Measurements from ENCODE around the gene DSCAML1.

The DSCAML1 gene

GRCh38 chr11:117431436-117431835 is 365.6 kb downstream of the DSCAML1 start:
- Histone ChIP-seq H3K9ac (ENCODE audit: low read depth in 1 of 2, low read length in 2 of 2) (no peak overlapping the region), H3K27me3 (ENCODE audit: control insufficient read depth in 2 of 2, insufficient read depth in 2 of 2, low read length in 2 of 2) (no peaks in the 10 kb centered on the region), H3K4me3 (ENCODE audit: low read length in 2 of 2) (no peak overlapping the region), H3K27ac (ENCODE audit: low read depth in 2 of 2, low read length in 2 of 2) (no peak overlapping the region), H3K9me3 (ENCODE audit: control insufficient read depth in 2 of 2, low read length in 2 of 2) (no peaks in the 10 kb centered on the region), H3K36me3 (ENCODE audit: control insufficient read depth in 2 of 2, insufficient read depth in 2 of 2, low read length in 2 of 2) (no peaks in the 10 kb centered on the region), H3K4me1 (ENCODE audit: control insufficient read depth in 2 of 2, insufficient read depth in 2 of 2, low read length in 2 of 2) (no peaks in the 10 kb centered on the region)

GRCh38 chr11:117430293-117430955 is 366.6 kb downstream of the DSCAML1 start:
- Histone ChIP-seq H3K9ac (ENCODE audit: low read depth in 1 of 2, low read length in 2 of 2) (no peak overlapping the region), H3K27ac (ENCODE audit: low read depth in 2 of 2, low read length in 2 of 2) (no peak overlapping the region), H3K27me3 (ENCODE audit: control insufficient read depth in 2 of 2, insufficient read depth in 2 of 2, low read length in 2 of 2) (no peaks in the 10 kb centered on the region), H3K36me3 (ENCODE audit: control insufficient read depth in 2 of 2, insufficient read depth in 2 of 2, low read length in 2 of 2) (no peaks in the 10 kb centered on the region), H3K9me3 (ENCODE audit: control insufficient read depth in 2 of 2, low read length in 2 of 2) (no peaks in the 10 kb centered on the region), H3K4me3 (ENCODE audit: low read length in 2 of 2) (no peak overlapping the region), H3K4me1 (ENCODE audit: control insufficient read depth in 2 of 2, insufficient read depth in 2 of 2, low read length in 2 of 2) (no peaks in the 10 kb centered on the region)

GRCh38 chr11:117428856-117429229 is 368.2 kb downstream of the DSCAML1 start:
- Histone ChIP-seq H3K36me3 (ENCODE audit: control insufficient read depth in 2 of 2, insufficient read depth in 2 of 2, low read length in 2 of 2) (no peaks in the 10 kb centered on the region), H3K4me3 (ENCODE audit: low read length in 2 of 2) (no peak overlapping the region), H3K27ac (ENCODE audit: low read depth in 2 of 2, low read length in 2 of 2) (no peak overlapping the region), H3K4me1 (ENCODE audit: control insufficient read depth in 2 of 2, insufficient read depth in 2 of 2, low read length in 2 of 2) (no peaks in the 10 kb centered on the region), H3K9ac (ENCODE audit: low read depth in 1 of 2, low read length in 2 of 2) (no peak overlapping the region), H3K27me3 (ENCODE audit: control insufficient read depth in 2 of 2, insufficient read depth in 2 of 2, low read length in 2 of 2) (no peaks in the 10 kb centered on the region), H3K9me3 (ENCODE audit: control insufficient read depth in 2 of 2, low read length in 2 of 2) (no peaks in the 10 kb centered on the region)

DNA sequence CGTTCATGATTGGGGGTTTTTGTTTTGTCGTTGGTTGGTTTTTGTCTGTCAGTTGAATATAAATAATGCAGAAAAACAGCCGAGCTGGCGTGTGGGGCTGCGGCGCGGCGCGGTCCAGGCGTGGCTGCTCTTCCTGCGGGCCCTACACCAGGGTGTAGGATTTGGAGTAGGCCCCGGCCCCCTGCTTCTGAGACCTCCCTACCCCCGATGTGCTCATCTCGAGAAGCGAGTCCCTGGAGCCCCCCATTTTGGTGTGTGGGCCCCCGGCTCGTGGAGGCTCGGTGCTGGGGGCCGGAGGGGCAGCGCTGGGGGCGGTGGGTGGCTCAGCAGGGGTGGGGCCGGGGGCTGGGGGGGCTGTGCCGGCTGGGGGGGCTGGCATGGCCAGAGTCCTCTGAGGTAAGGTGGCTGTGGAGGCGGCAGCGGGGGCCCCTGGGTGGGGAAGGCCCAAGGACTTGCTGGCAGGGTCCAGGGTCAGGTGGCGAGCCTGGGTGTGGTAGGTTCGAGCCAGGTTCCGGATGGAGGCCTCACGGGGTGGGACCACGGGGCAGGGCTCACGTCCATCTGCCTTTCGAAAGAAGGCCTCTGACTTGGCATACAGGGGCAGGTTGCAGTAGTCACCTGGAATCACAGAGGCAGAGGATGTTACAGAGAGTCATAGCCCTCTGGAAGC is 368.7 kb downstream of the DSCAML1 start:
- H3K36me3 ChIP-seq (ENCODE audit: control insufficient read depth in 2 of 2, insufficient read depth in 2 of 2, low read length in 2 of 2), result no peaks in the 10 kb centered on the region
- no peak overlapping the region for H3K27ac ChIP-seq (ENCODE audit: low read depth in 2 of 2, low read length in 2 of 2)
- no peaks in the 10 kb centered on the region for H3K4me1 ChIP-seq (ENCODE audit: control insufficient read depth in 2 of 2, insufficient read depth in 2 of 2, low read length in 2 of 2)
- H3K4me3 ChIP-seq (ENCODE audit: low read length in 2 of 2), result no peak overlapping the region
- H3K27me3 ChIP-seq (ENCODE audit: control insufficient read depth in 2 of 2, insufficient read depth in 2 of 2, low read length in 2 of 2), result no peaks in the 10 kb centered on the region
- H3K9ac ChIP-seq (ENCODE audit: low read depth in 1 of 2, low read length in 2 of 2), result no peak overlapping the region
- H3K9me3 ChIP-seq (ENCODE audit: control insufficient read depth in 2 of 2, low read length in 2 of 2), result no peaks in the 10 kb centered on the region

DNA sequence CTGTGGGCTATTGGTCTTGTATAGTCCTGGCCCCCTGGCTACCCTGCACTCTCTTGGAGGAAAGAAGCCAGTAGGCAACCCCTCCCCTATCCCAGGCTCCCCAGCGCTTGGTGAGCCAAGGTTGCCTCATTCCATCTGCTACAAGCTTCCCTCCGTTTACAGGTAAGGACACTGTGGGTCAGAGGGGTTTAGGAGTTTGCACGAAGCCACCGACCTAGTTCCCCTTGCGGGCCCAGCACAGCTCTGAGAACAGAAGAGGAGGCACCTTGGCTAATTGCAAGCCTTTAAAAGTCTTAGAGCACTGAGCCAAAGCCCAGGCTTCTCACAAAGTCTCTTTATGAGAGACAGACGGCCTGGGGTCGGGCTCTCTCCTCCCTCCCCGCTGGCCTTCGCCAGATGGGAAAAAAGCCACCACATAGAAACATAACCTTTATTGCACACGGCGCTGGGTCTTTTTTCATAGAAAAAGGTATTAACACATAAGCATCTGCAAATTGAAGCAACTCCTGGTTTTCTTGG is 369.6 kb downstream of the DSCAML1 start:
- Histone ChIP-seq H3K27ac (ENCODE audit: low read depth in 2 of 2, low read length in 2 of 2) (no peak overlapping the region), H3K9me3 (ENCODE audit: control insufficient read depth in 2 of 2, low read length in 2 of 2) (no peaks in the 10 kb centered on the region), H3K4me3 (ENCODE audit: low read length in 2 of 2) (no peak overlapping the region), H3K27me3 (ENCODE audit: control insufficient read depth in 2 of 2, insufficient read depth in 2 of 2, low read length in 2 of 2) (no peaks in the 10 kb centered on the region), H3K36me3 (ENCODE audit: control insufficient read depth in 2 of 2, insufficient read depth in 2 of 2, low read length in 2 of 2) (no peaks in the 10 kb centered on the region), H3K4me1 (ENCODE audit: control insufficient read depth in 2 of 2, insufficient read depth in 2 of 2, low read length in 2 of 2) (no peaks in the 10 kb centered on the region), H3K9ac (ENCODE audit: low read depth in 1 of 2, low read length in 2 of 2) (no peak overlapping the region)

DNA sequence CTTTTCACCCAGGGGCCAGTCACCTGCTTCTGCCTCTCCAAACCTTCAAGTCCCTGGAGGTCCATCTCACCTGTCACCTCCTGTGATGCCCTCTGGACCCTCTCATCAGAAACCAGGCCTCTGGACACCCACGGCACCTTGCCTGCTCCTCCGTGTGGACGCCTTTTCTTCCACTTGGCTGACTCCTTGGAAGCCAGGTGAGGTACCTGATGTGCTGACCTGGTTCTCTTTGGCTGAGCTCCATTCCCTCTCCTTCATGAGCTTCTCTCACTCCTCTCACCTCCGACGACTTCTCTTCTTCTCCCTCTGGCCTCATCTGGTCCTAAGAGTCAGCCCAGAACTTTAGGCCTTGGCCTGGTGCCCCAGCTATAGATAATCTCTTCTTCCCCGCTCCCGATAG is 370.1 kb downstream of the DSCAML1 start:
- Histone ChIP-seq H3K36me3 (ENCODE audit: control insufficient read depth in 2 of 2, insufficient read depth in 2 of 2, low read length in 2 of 2) (no peaks in the 10 kb centered on the region), H3K4me1 (ENCODE audit: control insufficient read depth in 2 of 2, insufficient read depth in 2 of 2, low read length in 2 of 2) (no peaks in the 10 kb centered on the region), H3K27ac (ENCODE audit: low read depth in 2 of 2, low read length in 2 of 2) (no peak overlapping the region), H3K4me3 (ENCODE audit: low read length in 2 of 2) (no peak overlapping the region), H3K9me3 (ENCODE audit: control insufficient read depth in 2 of 2, low read length in 2 of 2) (no peaks in the 10 kb centered on the region), H3K27me3 (ENCODE audit: control insufficient read depth in 2 of 2, insufficient read depth in 2 of 2, low read length in 2 of 2) (no peaks in the 10 kb centered on the region), H3K9ac (ENCODE audit: low read depth in 1 of 2, low read length in 2 of 2) (no peak overlapping the region)

GRCh38 chr11:117426297-117426685 is 370.7 kb downstream of the DSCAML1 start:
- H3K27me3 ChIP-seq (ENCODE audit: control insufficient read depth in 2 of 2, insufficient read depth in 2 of 2, low read length in 2 of 2), result no peaks in the 10 kb centered on the region
- no peak overlapping the region for H3K27ac ChIP-seq (ENCODE audit: low read depth in 2 of 2, low read length in 2 of 2)
- H3K36me3 ChIP-seq (ENCODE audit: control insufficient read depth in 2 of 2, insufficient read depth in 2 of 2, low read length in 2 of 2), result no peaks in the 10 kb centered on the region
- H3K4me3 ChIP-seq (ENCODE audit: low read length in 2 of 2), result no peak overlapping the region
- no peaks in the 10 kb centered on the region for H3K9me3 ChIP-seq (ENCODE audit: control insufficient read depth in 2 of 2, low read length in 2 of 2)
- no peak overlapping the region for H3K9ac ChIP-seq (ENCODE audit: low read depth in 1 of 2, low read length in 2 of 2)
- H3K4me1 ChIP-seq (ENCODE audit: control insufficient read depth in 2 of 2, insufficient read depth in 2 of 2, low read length in 2 of 2), result no peaks in the 10 kb centered on the region

DNA sequence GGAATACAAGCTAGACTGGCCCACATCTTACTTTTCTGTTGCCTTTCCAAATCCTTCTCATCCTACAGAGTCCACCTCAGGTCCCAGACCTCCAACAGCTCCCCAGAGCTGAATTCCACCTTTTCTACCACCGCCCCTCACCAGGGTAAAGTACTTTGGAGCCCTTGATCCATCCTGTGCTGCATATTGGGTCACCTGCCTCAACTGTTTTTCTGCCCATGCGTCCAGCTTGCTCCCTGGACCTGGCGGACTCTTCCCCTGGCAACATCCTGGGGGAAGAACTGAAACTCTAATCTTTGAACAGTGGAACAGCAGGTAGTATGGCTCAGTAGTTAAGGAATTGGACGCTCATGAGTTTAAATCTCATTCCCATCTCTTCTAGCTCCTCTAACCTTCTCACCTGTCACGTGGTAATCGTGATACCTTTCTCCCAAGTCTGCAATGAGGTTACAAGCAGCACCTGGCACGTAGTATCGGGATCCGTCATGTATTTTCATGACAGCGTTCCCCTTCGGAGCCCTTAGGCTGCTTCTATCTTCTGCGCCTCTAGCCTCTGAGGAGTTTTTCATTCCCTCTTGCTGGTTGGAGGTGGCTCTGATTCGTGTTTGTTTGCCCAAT is 371.2 kb downstream of the DSCAML1 start:
- Histone ChIP-seq H3K36me3 (ENCODE audit: control insufficient read depth in 2 of 2, insufficient read depth in 2 of 2, low read length in 2 of 2) (no peaks in the 10 kb centered on the region), H3K4me3 (ENCODE audit: low read length in 2 of 2) (no peak overlapping the region), H3K4me1 (ENCODE audit: control insufficient read depth in 2 of 2, insufficient read depth in 2 of 2, low read length in 2 of 2) (no peaks in the 10 kb centered on the region), H3K9me3 (ENCODE audit: control insufficient read depth in 2 of 2, low read length in 2 of 2) (no peaks in the 10 kb centered on the region), H3K27ac (ENCODE audit: low read depth in 2 of 2, low read length in 2 of 2) (no peak overlapping the region), H3K9ac (ENCODE audit: low read depth in 1 of 2, low read length in 2 of 2) (no peak overlapping the region), H3K27me3 (ENCODE audit: control insufficient read depth in 2 of 2, insufficient read depth in 2 of 2, low read length in 2 of 2) (no peaks in the 10 kb centered on the region)

GRCh38 chr11:117424781-117425180 is 372.2 kb downstream of the DSCAML1 start:
- H3K9me3 ChIP-seq (ENCODE audit: control insufficient read depth in 2 of 2, low read length in 2 of 2), result no peaks in the 10 kb centered on the region

DNA sequence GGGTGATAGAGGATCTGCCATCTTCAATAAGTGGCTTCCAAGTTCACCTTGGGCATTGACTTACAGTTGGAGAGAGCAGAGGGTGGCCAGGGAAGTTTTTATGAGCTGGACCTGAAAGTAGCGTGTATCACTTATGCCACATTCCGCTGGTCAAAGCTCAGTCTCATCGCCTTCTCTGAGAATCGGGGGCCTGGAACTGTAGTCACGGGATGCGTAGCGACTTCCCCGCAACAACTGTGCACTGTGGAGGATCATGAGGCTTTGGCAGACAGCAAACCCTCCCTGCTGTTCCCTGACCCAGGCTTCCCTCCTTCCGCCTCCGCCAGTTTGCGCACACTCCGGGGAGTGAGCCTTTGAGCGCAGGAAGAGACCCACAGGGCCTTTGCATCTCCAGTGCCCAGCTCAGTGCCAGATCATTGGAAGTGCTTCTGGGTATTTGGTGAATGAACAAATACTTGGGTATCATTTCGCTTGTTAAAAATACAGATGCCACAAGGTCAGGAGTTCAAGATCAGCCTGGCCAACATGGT is 373.9 kb downstream of the DSCAML1 start:
- H3K9ac ChIP-seq (ENCODE audit: low read depth in 1 of 2, low read length in 2 of 2), result no peak overlapping the region
- H3K27me3 ChIP-seq (ENCODE audit: control insufficient read depth in 2 of 2, insufficient read depth in 2 of 2, low read length in 2 of 2), result no peaks in the 10 kb centered on the region
- H3K4me1 ChIP-seq (ENCODE audit: control insufficient read depth in 2 of 2, insufficient read depth in 2 of 2, low read length in 2 of 2), result no peaks in the 10 kb centered on the region
- H3K4me3 ChIP-seq (ENCODE audit: low read length in 2 of 2), result no peak overlapping the region
- H3K36me3 ChIP-seq (ENCODE audit: control insufficient read depth in 2 of 2, insufficient read depth in 2 of 2, low read length in 2 of 2), result no peaks in the 10 kb centered on the region
- no peaks in the 10 kb centered on the region for H3K9me3 ChIP-seq (ENCODE audit: control insufficient read depth in 2 of 2, low read length in 2 of 2)
- no peak overlapping the region for H3K27ac ChIP-seq (ENCODE audit: low read depth in 2 of 2, low read length in 2 of 2)

More at GRCh38 chr11:117424781-117425180, 372.2 kb downstream of the DSCAML1 start:
- Histone ChIP-seq H3K4me3 (ENCODE audit: low read length in 2 of 2) (no peak overlapping the region), H3K9ac (ENCODE audit: low read depth in 1 of 2, low read length in 2 of 2) (no peak overlapping the region), H3K36me3 (ENCODE audit: control insufficient read depth in 2 of 2, insufficient read depth in 2 of 2, low read length in 2 of 2) (no peaks in the 10 kb centered on the region), H3K27me3 (ENCODE audit: control insufficient read depth in 2 of 2, insufficient read depth in 2 of 2, low read length in 2 of 2) (no peaks in the 10 kb centered on the region), H3K4me1 (ENCODE audit: control insufficient read depth in 2 of 2, insufficient read depth in 2 of 2, low read length in 2 of 2) (no peaks in the 10 kb centered on the region), H3K27ac (ENCODE audit: low read depth in 2 of 2, low read length in 2 of 2) (no peak overlapping the region)
